ENCODE measurements around the gene ZBTB46.

ZBTB46 gene

DNA sequence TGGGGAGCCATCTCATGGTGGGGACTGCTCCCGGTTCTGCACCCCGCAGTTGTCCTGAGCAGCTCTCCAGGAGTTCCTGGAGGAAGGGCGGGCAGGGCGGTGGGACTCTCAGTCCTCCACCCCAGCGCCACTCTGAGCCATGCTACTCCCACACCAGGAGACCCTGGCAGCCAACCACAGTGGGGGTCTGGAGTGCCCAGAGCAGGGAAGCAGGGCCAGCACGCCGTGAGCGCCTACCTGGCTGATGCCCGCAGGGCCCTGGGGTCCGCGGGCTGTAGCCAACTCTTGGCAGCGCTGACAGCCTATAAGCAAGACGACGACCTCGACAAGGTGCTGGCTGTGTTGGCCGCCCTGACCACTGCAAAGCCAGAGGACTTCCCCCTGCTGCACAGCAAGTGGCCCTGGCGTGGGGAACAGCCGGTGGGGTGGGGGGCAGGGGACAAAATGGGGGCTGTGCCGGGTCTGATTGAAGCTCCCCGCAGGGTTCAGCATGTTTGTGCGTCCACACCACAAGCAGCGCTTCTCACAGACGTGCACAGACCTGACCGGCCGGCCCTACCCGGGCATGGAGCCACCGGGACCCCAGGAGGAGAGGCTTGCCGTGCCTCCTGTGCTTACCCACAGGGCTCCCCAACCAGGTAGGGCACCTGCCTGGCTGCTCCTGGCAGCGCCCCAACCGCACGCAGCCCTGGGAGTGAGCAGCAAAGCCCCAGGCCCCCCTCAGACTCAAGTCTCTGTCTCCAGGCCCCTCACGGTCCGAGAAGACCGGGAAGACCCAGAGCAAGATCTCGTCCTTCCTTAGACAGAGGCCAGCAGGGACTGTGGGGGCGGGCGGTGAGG, 136.3 kb downstream of the ZBTB46 start:
- DNase-seq (ENCODE audit: low spot score) = no peak

DNA sequence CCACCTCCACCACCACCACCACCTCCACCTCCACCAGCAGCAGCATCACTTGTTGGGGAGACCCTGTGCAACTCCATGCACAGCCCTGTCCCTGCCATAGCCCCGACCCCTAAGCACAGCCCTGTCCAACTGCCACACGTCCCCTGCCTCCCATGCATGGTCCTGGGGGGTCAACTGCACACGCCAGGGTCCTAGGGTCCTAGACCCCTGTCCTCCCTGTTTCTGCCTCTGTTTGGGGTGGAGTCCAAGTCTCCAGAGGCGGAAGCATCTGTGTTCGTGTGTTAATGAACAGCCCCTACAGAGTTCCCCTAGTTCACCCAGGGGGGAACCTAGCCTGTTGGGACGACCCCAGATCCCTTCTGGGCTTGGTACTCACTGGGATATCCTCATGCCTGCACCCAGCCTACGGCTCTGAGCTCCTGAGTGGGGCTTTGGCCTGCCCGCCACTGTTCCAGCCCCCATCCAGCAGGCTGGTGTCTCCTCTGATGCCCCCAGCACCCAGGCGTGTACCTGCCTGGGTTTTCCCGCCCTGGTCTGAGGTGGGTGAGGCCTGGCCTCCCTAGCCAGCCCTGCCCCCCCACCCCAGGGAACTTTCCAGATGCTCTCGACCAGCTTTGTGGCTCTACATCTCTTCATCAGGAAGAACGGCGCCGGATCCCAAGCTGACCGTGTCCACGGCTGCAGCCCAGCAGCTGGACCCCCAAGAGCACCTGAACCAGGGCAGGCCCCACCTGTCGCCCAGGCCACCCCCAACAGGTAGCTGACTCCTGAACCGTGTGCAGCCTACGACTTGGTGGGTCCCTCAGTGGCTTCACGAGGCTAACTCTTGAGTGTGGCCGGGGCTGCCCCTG, 137.1 kb downstream of the ZBTB46 start:
- DNase-seq (ENCODE audit: low spot score) = no peak
